Body of pancreas (tissue), 4 donors: ENCODE results near the gene NMRAL1. TPM values are rescaled to one million over a fixed set of nuclear protein-coding genes. Genes with fewer than 3 reads are reported as not detected.

Source experiments
- ATAC-seq: fragments of 150-250 bp; one replicate; pipeline ENCODE4 v1.9.1; 2016
- DNase-seq, 4 donors: peaks; one replicate each; pipeline ENCODE4 v3.0.0-alpha.2; 2019
- H3K27ac ChIP-seq, 4 donors: fragments of 200-600 bp; sonication (generic); 1 replicate in 3 of 4; 2 replicates in 1 of 4; pipeline versions ENCODE4 v1.5.1 to v1.6.1; 2016 to 2019; ENCODE audit warnings: mild to moderate bottlenecking in 1 of 4, mixed read lengths in 1 of 4, moderate library complexity in 1 of 4
- H3K27me3 ChIP-seq, 2 donors: fragments of 200-600 bp; sonication (generic); one replicate each; pipeline ENCODE4 v1.6.0; 2016; ENCODE audit warnings: mild to moderate bottlenecking in 1 of 2
- H3K36me3 ChIP-seq, 2 donors: fragments of 200-600 bp; sonication (generic); replicated peaks in 1 of 2; 2 replicates each; pipeline ENCODE4 v1.5.1; 2016; ENCODE audit warnings: low read depth in 2 of 2; ENCODE audit not compliant: insufficient read depth in 1 of 2
- H3K4me1 ChIP-seq: fragments of 200-600 bp; sonication (generic); one replicate; pipeline ENCODE4 v1.6.0; 2016
- H3K4me3 ChIP-seq, 2 donors: fragments of 200-600 bp; sonication (generic); 1 replicate in 1 of 2; 2 replicates in 1 of 2; pipeline ENCODE4 v1.5.1; 2016 to 2019
- H3K9me3 ChIP-seq, 3 donors: fragments of 200-600 bp; sonication (generic); 1 replicate in 2 of 3; 2 replicates in 1 of 3; pipeline ENCODE4 v1.5.1; 2016
- CTCF ChIP-seq, 7 experiments: fragments of 450-650 bp in 4 of 7; fragments of 200-600 bp in 3 of 7; sonication (generic) in 3 of 7; IDR thresholded peaks; one replicate each; pipeline ENCODE4 v1.5.1; 2016 to 2019; ENCODE audit warnings: antibody characterized with exemption in 7 of 7
- POLR2A ChIP-seq, 3 donors: fragments of 450-650 bp; IDR thresholded peaks; one replicate each; pipeline ENCODE4 v1.6.1; 2016; ENCODE audit warnings: antibody characterized with exemption in 3 of 3, mild to moderate bottlenecking in 2 of 3
- WGBS, 2 donors: methylation state at CpG; one replicate each; pipeline ENCODE4 v1.1.5; 2017; 5-methylcytosine and 5-hydroxymethylcytosine counted together
- intact Hi-C: fragments of 100-400 bp; cut with DNase I; formaldehyde crosslinking; loops from one replicate; pipeline ENCODE4 v1.15.1; 2023
- total RNA-seq, 2 donors: library from RNA; depleted of rRNA; stranded (reverse); fragments of >200 nt; gene quantifications; one replicate each; pipeline ENCODE4 v1.1.0, GENCODE V29; 2016

Gene NMRAL1
- 10 to 100 TPM; 36.3 to 43.8 TPM for total RNA-seq

- intact Hi-C loops = no loop called here
- H3K4me1 ChIP-seq = peaks cover 41% of the 10 kb centered on the region
- ATAC-seq (peak; percentile 64), DNase-seq (peak; percentile 88 to 92 (median 90))
- H3K4me3 ChIP-seq = peak within 1 kb of the TSS; percentile 54 to 66
- no peaks in the 10 kb centered on the region for H3K36me3 ChIP-seq
- H3K9me3 ChIP-seq = no peaks in the 10 kb centered on the region
- WGBS, 2 donors = 3 to 9% methylated on average over 13 to 59 of the region's 60 CpGs
- TF ChIP-seq CTCF (IDR thresholded peaks at IDR 0.05) (peak in 6 of 7 experiments; percentile 4 to 35 (median 12)), POLR2A (IDR thresholded peaks at IDR 0.05) (peak; percentile 20 to 72 (median 71))
- H3K27ac ChIP-seq = peak within 1 kb of the TSS; percentile 76 to 83 (median 80)
- no peaks in the 10 kb centered on the region for H3K27me3 ChIP-seq
Measured at GRCh38 chr16:4474192-4474961, at the start of gene NMRAL1. TSS of gene NMRAL1 (minus strand) at chr16:4474625. CDS start at chr16:4474132, 493 bp downstream.

- H3K4me1 ChIP-seq = peaks cover 28% of the 10 kb centered on the region
- 79 to 81% methylated on average over 3 to 4 of the region's 4 CpGs for WGBS, 2 donors
- ATAC-seq (no peak), DNase-seq (no peak)
- H3K9me3 ChIP-seq = no peaks in the 10 kb centered on the region
- no peaks in the 10 kb centered on the region for H3K36me3 ChIP-seq
- peak overlapping the region in 2 of 4 donors; percentile 29 to 32 for H3K27ac ChIP-seq
- H3K27me3 ChIP-seq = no peaks in the 10 kb centered on the region
- intact Hi-C loops = no loop called here
- no peak for TF ChIP-seq POLR2A (IDR thresholded peaks at IDR 0.05)
- TF ChIP-seq CTCF (IDR thresholded peaks at IDR 0.05) = no peak
- no peak overlapping the region for H3K4me3 ChIP-seq
Measured at GRCh38 chr16:4523686-4524085, 49.3 kb upstream of the NMRAL1 start.

GRCh38 chr16:4522051-4522581 lies 47.7 kb upstream of the NMRAL1 start:
- H3K27me3 ChIP-seq = no peaks in the 10 kb centered on the region
- intact Hi-C loops = no loop called here
- no peaks in the 10 kb centered on the region for H3K9me3 ChIP-seq
- H3K36me3 ChIP-seq = no peaks in the 10 kb centered on the region
- TF ChIP-seq CTCF (IDR thresholded peaks at IDR 0.05) (no peak), POLR2A (IDR thresholded peaks at IDR 0.05) (no peak)
- ATAC-seq (no peak), DNase-seq (peak in 3 of 4 donors; percentile 65 to 71 (median 71))
- H3K27ac ChIP-seq = peak overlapping the region in 1 of 4 donors; percentile 14
- 37 to 54% methylated on average over 3 to 8 of the region's 8 CpGs for WGBS, 2 donors
- H3K4me1 ChIP-seq = peaks cover 27% of the 10 kb centered on the region
- no peak overlapping the region for H3K4me3 ChIP-seq

GRCh38 chr16:4520913-4521312 lies 46.5 kb upstream of the NMRAL1 start:
- Histone ChIP-seq H3K36me3 (no peaks in the 10 kb centered on the region), H3K27ac (no peak overlapping the region), H3K4me3 (no peak overlapping the region), H3K9me3 (no peaks in the 10 kb centered on the region), H3K4me1 (peaks cover 26% of the 10 kb centered on the region), H3K27me3 (no peaks in the 10 kb centered on the region)
- TF ChIP-seq CTCF (IDR thresholded peaks at IDR 0.05) (no peak), POLR2A (IDR thresholded peaks at IDR 0.05) (no peak)
- intact Hi-C loops = no loop called here
- WGBS, 2 donors = 70 to 79% methylated on average over 7 of the region's 7 CpGs
- DNase-seq = no peak
- no peak for ATAC-seq
